GM19238 (cell line): Measurements from ENCODE around the gene MOB3B.

Experiments
- DNase-seq: peaks from one replicate; pipeline ENCODE4 v3.0.0; 2011; ENCODE audit warnings: low spot score; ENCODE audit not compliant: insufficient read length

MOB3B gene

DNA sequence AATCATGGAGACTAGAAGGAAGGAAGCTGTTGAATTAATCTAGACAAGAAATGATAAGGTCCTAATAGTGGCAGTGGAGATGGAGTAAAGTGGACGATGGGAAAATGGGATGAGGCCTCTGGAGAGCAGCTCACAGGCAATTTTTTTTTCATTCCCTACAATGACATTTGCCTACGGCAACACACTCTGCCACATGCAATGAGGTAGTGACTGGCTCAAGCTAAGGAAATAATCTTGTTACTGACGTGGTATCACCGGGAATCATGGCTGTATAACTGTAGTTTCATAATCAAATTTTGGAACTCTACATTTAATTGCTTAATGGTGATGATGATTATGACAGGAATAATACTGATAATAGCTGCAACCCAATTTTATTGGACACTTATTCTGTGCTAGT lies 12.1 kb upstream of the MOB3B start:
- no peak for DNase-seq

- DNase-seq: no peak
Measured at GRCh38 chr9:27540502-27540901, 10.9 kb upstream of the MOB3B start.

DNA sequence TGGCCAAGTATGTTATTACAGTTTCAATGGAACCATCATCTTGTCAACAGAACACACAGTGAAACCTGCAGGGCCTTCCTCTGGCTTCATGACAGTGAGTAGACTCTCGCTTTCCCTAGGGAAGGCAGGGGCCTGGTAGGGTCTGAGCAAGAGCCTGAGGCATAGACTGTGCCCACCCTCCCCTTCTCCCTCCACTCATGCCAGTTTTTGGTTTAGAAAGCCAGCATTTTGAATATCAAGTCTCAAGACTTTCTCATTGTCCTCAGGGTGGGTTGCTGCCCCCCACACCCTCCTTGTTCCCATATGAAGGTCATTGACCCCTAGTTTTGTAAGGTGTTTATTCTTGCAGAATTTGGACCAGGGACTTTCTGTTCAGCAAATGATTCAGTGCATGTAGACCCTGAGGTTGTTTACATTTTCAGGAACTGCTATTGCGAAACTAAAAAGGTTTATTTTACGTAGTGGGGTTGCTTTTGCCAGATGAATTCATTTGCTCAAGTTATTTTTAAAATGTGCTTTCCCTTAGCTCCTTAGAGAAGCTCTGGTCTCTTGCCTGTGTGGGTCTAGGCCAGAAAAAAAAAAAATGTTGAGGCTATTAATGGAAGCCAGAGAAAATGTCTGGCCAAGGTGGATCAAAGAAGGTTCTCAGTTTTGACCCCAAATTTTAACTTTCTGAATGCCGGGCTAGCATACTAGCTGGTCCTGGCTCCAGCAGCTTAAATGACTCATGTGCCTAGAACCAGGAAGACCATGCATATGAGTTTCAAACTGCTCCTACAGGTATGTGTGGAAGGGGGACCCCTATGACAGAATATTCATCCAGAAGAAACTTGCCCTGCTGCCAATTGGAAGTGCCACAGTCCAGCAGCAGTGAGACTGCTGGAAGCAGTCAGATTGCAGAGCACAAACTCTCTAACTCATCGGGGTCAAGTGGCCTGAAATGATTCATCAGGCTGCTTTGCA lies 10.1 kb upstream of the MOB3B start:
- DNase-seq: no peak

- no peak for DNase-seq
Measured at GRCh38 chr9:27538647-27539046, 9.0 kb upstream of the MOB3B start.

DNA sequence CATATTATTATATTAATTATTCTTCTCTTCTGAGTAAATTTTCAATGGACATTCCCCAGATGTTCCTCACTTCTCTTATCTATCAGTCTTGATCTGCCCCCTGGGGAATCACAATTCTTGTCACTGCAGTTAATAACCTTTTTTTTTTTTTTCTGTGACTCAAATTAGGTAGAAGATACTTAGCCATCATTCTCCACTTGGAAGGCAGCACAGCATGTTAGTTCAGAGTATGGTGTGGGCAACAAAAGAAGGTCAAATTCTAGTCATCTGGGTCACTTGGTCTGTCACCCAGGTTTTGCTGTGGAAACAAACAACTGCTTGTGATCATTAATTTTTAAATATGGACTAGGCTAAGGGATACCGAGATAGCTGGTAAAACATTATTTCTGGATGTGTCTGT lies 8.1 kb upstream of the MOB3B start:
- no peak for DNase-seq

- no peak for DNase-seq
Measured at GRCh38 chr9:27537027-27537435, 7.4 kb upstream of the MOB3B start.

GRCh38 chr9:27536168-27536567 lies 6.6 kb upstream of the MOB3B start:
- no peak for DNase-seq

DNA sequence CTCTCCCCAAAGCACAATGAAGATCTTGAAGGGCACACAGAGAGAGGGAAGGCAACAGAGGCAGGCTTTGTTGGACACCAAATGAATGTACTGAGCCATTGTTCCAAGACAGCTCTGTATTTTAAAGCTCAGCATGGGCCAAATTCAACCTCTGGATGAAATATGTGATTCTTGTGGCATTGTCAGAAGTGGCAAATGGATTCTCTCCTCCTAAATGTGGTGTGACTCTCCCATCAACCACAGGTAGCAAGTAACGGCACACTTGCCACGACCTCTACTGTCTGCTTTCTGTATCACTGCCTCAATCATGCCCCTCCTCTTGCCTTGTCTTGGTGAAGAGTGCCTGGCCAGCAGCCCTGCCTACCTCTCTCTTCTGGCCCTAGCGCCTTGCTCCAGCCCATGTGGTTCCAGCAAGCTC lies 6.1 kb upstream of the MOB3B start:
- DNase-seq: no peak

DNA sequence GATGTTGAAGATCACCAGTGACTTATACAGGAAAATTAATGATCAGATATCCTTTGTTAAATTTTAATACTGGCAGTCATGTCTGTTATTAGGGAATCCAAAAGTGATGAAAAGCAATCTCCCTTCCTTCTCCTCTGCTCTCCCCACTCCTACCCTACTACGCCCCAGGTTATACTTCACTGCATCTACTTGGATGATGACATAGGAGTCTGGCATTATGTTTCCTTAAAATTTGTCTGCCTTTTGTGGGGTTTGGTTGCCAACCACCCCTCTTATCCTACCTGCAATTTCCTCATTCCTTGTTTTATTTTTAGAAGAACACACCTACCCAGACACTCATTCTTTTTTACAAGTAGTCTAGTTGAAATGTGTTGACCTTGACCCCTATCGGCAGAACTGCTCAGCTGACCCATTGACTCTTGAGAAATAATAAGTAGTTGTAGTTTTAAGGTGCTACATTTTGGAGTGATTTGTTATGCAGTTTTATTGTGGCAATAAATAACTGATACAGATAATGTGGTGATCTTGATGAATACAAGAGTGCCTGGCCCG lies 5.1 kb upstream of the MOB3B start:
- DNase-seq: no peak

GRCh38 chr9:27534131-27534530 lies 4.5 kb upstream of the MOB3B start:
- no peak for DNase-seq

- DNase-seq: no peak
Measured at GRCh38 chr9:27533311-27533710, 3.7 kb upstream of the MOB3B start.

GRCh38 chr9:27532046-27532445 lies 2.4 kb upstream of the MOB3B start:
- DNase-seq: no peak

DNA sequence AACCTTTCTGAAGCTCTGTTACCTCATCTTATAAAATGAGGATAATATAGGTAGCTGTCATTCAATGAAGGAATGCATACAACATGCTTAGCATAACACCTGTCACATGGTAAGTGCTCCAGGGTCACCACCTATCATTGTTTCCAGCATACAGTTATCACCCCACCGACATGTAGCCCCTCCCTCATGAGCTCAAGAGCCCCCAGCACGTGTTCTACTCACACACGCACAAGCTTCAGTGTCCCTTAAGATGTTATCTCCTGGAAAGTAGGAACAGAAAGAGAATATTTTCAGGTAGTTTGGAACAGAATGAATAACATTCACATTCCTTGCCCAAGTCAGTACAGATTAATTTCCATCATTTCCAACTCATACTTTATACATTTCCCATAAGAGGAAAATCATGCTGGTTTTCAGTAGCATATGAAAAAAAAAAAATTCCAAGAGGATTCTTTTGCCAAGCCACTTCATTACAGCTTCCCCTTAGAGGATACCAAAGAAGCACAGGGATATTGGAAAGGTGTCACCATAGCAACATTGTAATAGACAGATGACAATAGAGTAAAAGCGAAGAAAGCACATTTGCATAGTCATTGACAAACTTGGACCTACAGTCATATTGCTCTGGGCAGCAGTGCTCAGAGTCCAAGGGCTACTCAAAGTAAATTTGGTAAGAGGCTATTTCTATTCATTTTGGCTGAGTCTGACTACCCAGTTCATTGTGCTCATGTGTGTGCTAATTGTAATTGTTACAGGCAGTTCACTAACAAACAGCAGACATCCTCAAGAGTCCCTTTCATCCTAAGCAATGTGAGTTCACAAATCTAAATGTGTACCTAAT lies 1.5 kb upstream of the MOB3B start:
- no peak for DNase-seq

DNA sequence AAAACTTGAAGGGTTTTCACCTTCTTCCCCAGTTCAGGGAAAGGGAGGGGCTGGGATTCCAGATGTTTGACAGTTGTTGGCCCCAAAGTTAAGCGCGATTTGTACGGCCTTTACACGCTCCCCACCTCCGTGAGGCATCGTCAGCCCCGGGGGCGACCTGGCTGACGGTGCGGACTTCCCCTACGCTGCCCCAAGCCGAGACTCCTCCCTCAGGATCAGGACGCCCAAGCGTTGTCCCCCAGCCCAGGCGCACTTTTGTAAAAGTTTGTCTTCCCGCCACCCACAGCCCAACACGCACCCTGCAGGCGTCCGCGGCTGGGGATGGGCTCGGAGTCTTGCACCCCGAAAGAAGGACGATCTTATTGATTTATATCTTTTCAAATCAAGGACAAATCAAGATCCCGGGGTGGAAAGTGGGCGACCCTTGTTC lies 713 bp downstream of the MOB3B start:
- DNase-seq: peak; percentile 51

DNA sequence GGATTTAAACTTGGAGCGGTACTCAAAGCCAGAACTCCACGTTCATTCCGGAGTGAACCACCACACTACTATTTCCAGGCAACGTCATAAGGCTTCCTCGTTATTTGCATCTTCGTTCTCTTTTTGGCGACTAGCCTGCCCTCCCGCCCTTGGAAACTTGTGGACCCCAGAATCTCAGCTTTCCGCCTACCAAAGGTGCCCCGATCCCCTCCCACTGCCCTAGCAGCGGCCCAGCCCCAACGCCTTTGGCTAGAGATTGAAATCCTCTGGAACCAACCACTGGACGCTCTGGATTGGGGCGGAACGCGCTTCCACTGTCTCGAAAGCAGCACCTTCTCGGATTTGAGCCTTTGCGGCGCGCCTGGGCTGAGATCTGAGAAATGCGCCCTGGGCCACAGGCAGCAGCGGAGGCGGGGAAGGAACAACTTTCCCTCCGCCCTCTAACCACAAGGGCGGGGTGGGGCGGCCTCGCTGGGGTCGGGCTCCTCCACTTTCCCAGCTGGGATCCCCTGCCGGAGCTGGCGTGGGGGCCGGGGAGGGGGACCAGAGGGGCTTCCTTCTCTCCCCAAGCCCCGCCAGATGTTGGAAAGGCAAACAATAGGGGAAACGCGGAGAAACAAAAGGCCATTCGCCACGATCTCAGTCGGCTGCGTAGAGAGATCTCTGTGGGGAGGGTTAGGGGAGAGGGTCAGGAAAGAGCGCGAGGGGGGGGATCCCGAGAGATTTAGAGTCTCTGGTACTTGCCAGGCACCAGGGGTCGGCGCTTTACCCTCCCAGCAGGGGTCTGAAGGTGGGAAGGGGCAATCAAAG lies 1.3 kb downstream of the MOB3B start:
- DNase-seq: peak; percentile 29

DNA sequence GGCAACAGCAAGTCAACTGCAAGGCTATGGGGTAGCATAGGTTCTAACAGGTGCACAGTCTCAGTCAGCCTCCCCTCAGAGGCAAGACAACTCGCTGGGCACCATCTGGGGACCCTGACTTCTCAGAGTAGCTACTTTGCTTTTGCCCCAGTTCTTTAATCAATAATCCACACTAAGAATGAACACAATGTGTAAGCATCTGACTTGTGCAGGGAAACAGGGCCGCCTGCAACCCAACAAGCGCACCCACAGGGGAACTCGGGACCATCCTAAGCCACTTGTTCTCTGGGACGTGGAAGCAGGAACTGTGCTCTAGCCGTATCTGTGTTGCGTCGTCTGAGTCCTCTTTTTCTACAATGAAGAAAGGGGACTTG lies 1.9 kb downstream of the MOB3B start:
- DNase-seq: no peak

- no peak for DNase-seq
Measured at GRCh38 chr9:27524236-27524635, 5.4 kb downstream of the MOB3B start, which contains the start of gene IFNK. Gene IFNK (plus strand): TSS chr9:27524290. CDS start chr9:27524337, 47 bp downstream.

DNA sequence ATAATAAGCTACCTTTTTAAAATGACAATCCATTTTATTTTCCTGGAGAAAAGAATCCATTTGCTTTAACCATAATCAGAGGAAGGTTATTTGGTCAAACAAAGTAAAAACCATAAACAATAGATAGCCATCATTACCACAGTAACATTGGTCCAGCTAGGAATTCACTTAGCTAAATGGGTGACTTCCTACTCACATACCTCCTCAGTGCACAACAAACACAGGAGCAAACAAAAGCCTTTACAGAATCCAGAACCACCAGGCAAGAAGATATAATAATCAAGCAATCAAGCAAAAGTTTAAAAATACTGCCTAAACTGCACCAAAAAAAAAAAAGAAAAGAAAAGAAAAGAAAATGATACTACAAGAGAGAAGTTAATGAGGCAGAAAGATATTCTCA lies 6.5 kb downstream of the MOB3B start:
- DNase-seq: no peak

- no peak for DNase-seq
Measured at GRCh38 chr9:27520986-27521385, 8.6 kb downstream of the MOB3B start.

DNA sequence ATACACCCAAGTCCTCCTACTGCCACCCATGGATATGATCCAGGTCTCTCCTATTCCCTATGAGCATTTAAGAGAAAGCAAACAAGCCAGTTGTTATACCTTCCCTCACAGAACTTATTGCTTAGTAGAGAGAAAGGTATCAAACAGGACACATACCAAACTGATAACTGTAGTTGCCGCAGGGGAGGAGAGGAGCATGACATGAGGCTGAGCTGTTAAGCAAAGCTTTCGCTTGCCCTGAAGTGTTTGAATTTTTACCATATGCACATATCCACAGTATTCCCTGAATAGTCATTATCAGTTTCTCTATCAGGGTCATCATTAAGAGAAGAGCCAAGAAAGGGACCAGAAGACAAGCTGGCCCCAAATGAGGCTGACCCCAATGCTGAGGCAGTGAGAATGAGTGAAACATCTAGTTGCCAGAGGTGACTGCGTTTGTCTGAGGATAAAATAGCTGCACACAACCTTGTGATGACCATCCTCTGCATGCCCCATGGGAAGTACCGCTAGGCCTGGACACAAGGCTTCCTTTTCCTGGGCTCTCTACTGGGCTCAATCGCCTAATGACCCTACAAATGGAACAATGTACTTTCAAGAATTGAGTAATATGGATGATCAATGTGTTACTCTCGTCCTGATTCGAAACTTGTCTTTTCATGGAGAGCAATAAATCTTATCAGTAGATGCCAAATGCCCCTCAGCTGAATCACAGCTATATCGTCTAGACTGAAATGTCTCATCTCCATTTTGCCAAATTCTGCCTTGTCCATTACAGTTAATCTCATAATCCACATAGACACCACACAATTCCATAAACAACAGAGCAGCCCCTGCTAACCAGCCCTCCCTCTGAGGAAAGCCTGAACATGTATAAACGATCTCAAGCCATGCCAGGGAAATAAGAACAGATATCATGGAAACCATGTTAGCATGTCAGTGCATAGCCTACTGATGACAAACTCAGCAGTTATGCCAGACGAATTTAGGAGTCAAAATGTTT lies 9.8 kb downstream of the MOB3B start:
- no peak for DNase-seq
